HG03565 (cell line): Measurements from ENCODE around the gene MRPS6.

Source experiments
- ATAC-seq: cut with Tn5 transposase; IDR thresholded peaks from one replicate; pipeline ENCODE4 v1.9.1; 2021; ENCODE audit warnings: mild to moderate bottlenecking, moderate library complexity; ENCODE audit not compliant: unreplicated experiment

MRPS6 gene

DNA sequence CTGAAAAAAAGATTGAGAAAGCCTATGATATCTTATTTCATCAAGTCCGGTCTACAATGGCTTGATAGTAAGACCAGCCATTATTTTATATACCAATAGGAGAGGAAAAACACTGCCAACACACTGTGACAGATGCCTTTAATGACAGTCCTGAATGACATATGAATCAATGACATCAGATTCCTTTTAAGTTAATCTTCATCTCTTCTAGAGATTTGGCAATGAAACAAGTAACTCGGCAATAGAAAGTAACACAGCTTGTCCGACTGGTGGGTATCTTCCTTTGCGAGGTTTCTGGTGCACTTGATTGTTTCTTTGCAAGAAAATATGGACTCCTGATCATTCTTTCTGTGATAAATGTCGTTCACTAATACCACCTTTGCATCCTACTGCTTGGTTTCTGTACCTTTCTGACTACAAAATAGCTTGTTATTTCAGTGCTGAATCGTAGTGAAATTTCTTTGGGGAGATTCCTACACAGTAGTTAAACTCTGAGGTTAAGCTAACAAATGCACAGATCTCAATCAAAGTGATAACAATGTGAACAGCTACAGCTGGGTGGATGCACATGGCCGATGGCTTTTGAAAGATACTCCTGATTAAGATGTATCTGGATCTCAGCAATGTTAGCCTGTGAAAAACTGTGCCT, 104.7 kb downstream of the MRPS6 start:
- no peak for ATAC-seq

DNA sequence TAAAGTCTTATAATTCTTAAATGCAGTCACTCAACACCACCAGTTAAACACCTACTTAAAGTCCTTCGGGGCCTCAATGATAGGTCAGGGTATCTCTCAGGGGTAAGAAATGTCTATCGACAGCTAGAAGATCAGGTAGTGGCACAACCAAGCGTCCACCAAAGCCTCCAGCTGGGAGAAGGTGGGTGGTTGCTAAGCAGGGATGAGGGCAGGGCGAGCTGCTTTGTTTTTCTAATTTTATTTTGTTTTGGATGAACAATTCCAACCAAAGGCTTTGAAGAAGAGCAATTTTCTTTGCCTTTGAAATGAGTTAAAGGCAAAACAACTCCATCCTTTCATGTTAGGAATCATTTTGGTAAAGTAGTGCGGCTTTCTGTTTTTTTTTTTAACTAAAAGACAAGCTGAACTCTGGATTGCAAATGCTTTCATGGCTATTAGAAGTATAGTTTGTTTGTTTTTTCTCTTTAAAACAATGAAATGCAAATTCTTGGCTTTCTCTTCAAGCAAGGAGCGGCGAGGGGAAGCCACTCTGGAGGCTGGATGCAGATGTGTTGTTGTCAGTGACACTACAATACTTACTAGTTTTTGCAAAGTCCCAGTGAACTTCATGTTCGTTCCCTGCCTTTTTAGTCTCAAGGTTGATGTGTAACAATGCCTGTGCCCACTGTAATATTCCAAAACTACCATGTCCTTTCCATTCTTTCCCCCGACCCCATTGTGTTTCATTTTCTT, 106.0 kb downstream of the MRPS6 start:
- ATAC-seq, result no peak

GRCh38 chr21:34180407-34180806, 107.0 kb downstream of the MRPS6 start:
- ATAC-seq, result no peak

GRCh38 chr21:34180826-34181359, 107.5 kb downstream of the MRPS6 start:
- no peak for ATAC-seq

DNA sequence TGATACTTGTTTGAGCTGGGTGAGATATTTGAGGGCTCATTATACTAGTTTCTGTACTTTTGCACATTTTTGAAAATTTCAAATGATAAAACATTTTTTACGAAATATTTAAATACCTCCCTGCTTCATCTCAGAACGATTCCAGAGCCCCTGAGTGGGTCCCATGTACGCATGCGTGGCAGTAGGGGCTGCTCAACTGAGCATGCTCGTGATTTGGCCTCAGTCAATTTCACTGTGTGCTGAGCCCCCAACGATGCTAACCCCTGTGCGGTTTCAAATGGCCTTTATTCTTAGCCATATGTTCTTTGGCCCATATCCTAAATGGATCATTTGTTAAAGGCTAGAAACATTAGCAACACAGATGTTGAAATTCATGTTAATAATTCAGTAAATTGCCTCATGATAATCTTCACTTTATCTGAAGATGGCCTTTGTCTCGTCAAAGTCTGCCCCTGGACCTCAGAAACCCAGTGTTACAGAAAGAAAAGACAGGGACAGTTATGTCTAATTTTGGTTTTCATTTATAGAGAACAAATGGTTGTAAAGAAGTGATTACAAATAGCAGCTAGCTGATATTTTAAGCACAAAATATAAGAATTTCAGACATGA, 108.2 kb downstream of the MRPS6 start:
- ATAC-seq, result no peak

DNA sequence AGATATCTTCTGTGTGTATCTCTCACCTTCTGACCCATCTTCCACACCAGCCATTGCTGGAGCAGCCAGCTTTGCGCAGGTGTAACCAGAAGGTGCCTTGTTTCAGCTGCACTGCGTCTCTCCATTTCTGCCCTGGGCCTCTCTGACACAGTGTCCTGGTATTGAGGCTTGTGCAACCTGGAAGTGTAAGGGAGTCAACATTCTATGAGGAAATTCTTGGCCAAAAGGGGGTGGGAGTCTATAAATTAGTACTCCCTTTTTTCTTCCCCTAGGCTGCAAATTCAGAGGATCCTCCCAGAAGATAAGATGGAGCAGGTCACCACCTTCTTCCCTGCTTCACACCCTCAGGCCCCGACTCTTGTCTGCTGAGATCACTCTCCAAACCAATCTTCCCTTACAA, 109.1 kb downstream of the MRPS6 start:
- ATAC-seq, result no peak

GRCh38 chr21:34183331-34183928, 110.1 kb downstream of the MRPS6 start:
- no peak for ATAC-seq

GRCh38 chr21:34184232-34184631, 110.9 kb downstream of the MRPS6 start:
- ATAC-seq, result no peak

GRCh38 chr21:34185026-34185750, 111.8 kb downstream of the MRPS6 start:
- ATAC-seq, result no peak

GRCh38 chr21:34186109-34186719, 112.8 kb downstream of the MRPS6 start:
- ATAC-seq, result no peak

GRCh38 chr21:34187935-34188334, 114.6 kb downstream of the MRPS6 start:
- ATAC-seq, result no peak

- no peak for ATAC-seq
Observed at GRCh38 chr21:34189506-34189905, 116.1 kb downstream of the MRPS6 start.

DNA sequence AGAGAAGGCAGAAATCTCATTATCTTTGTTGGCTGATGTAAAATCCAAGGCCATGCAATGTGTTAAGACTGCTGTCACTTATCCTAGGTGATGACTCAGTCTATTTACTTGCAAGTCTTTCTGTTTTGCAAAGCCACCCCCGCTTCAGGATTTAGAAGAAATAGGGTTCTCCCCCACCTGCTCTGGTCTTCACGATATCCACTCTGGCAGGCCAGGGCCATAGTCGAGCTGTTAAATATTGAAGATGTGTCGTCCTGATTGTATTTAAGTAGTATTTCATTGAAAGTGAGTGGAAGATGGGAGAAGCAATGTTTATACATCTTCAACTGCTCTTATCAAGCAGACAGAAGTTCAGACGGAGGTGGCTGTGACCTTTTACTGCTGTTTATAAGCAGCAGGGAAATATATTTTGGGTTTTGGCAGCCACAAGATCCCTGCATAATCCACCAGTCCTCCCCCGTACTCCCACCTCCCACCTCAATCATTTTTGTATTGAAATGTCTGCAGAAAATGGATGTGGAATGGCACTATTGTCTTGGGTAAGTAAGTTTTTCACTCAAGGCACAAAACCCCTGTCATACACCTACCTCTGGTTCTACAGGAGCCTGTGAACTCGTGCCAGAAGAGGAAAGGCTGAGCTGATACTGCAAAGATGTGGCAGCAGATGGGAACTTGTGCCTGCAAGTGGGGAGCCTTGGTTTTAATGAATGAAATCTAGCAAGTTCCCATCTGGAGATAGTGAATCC, 117.4 kb downstream of the MRPS6 start:
- no peak for ATAC-seq

GRCh38 chr21:34191876-34192275, 118.5 kb downstream of the MRPS6 start:
- no peak for ATAC-seq
